Measurements from ENCODE around the gene NCKAP5. TPM values are rescaled to one million over a fixed set of nuclear protein-coding genes. Genes with fewer than 3 reads are reported as not detected.

The NCKAP5 gene
- total and polyA plus RNA-seq, 2 donors = 1.9 to 2.0 TPM

DNA sequence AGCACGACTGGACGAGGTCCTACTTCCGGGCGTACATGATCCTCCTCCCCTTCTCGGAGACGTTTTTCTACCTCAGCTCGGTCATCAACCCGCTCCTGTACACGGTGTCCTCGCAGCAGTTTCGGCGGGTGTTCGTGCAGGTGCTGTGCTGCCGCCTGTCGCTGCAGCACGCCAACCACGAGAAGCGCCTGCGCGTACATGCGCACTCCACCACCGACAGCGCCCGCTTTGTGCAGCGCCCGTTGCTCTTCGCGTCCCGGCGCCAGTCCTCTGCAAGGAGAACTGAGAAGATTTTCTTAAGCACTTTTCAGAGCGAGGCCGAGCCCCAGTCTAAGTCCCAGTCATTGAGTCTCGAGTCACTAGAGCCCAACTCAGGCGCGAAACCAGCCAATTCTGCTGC is 923.1 kb downstream of the NCKAP5 start:
- Histone ChIP-seq H3K27me3 (ENCODE audit: control insufficient read depth in 2 of 2, insufficient read depth in 1 of 2, low read length in 1 of 2) (no peaks in the 10 kb centered on the region), H3K36me3 (ENCODE audit: control insufficient read depth in 2 of 2, insufficient read depth in 2 of 2, low read length in 1 of 2) (no peaks in the 10 kb centered on the region), H3K9me3 (ENCODE audit: control insufficient read depth in 2 of 2, insufficient read depth in 1 of 2, low read length in 1 of 2) (no peaks in the 10 kb centered on the region), H3K27ac (ENCODE audit: low read depth in 1 of 2, low read length in 1 of 2) (no peak overlapping the region), H3K4me3 (ENCODE audit: low read length in 2 of 2) (no peak overlapping the region), H3K4me1 (ENCODE audit: control insufficient read depth in 2 of 2, insufficient read depth in 2 of 2, low read length in 2 of 2) (no peaks in the 10 kb centered on the region)
- no peak for DNase-seq (ENCODE audit: low read depth in 6 of 9, low spot score in 9 of 9)
- 89% methylated on average over 35 of the region's 35 CpGs for WGBS

- H3K27ac ChIP-seq (ENCODE audit: low read depth in 1 of 2, low read length in 1 of 2) = no peak overlapping the region
- H3K27me3 ChIP-seq (ENCODE audit: control insufficient read depth in 2 of 2, insufficient read depth in 1 of 2, low read length in 1 of 2) = no peaks in the 10 kb centered on the region
- no peaks in the 10 kb centered on the region for H3K4me1 ChIP-seq (ENCODE audit: control insufficient read depth in 2 of 2, insufficient read depth in 2 of 2, low read length in 2 of 2)
- no peak overlapping the region for H3K4me3 ChIP-seq (ENCODE audit: low read length in 2 of 2)
- DNase-seq (ENCODE audit: low read depth in 6 of 9, low spot score in 9 of 9) = no peak
- 85% methylated on average over 2 of the region's 2 CpGs for whole genome bisulfite sequencing
- no peaks in the 10 kb centered on the region for H3K9me3 ChIP-seq (ENCODE audit: control insufficient read depth in 2 of 2, insufficient read depth in 1 of 2, low read length in 1 of 2)
- H3K36me3 ChIP-seq (ENCODE audit: control insufficient read depth in 2 of 2, insufficient read depth in 2 of 2, low read length in 1 of 2) = no peaks in the 10 kb centered on the region
These were observed 925.8 kb downstream of the NCKAP5 start for GRCh38 chr2:132642415-132642814.

- Histone ChIP-seq H3K36me3 (ENCODE audit: control insufficient read depth in 2 of 2, insufficient read depth in 2 of 2, low read length in 1 of 2) (no peaks in the 10 kb centered on the region), H3K27me3 (ENCODE audit: control insufficient read depth in 2 of 2, insufficient read depth in 1 of 2, low read length in 1 of 2) (no peaks in the 10 kb centered on the region), H3K4me1 (ENCODE audit: control insufficient read depth in 2 of 2, insufficient read depth in 2 of 2, low read length in 2 of 2) (no peaks in the 10 kb centered on the region), H3K27ac (ENCODE audit: low read depth in 1 of 2, low read length in 1 of 2) (no peak overlapping the region), H3K9me3 (ENCODE audit: control insufficient read depth in 2 of 2, insufficient read depth in 1 of 2, low read length in 1 of 2) (no peaks in the 10 kb centered on the region), H3K4me3 (ENCODE audit: low read length in 2 of 2) (no peak overlapping the region)
- no peak for DNase-seq (ENCODE audit: low read depth in 6 of 9, low spot score in 9 of 9)
These were observed 926.4 kb downstream of the NCKAP5 start for GRCh38 chr2:132641819-132642218.

DNA sequence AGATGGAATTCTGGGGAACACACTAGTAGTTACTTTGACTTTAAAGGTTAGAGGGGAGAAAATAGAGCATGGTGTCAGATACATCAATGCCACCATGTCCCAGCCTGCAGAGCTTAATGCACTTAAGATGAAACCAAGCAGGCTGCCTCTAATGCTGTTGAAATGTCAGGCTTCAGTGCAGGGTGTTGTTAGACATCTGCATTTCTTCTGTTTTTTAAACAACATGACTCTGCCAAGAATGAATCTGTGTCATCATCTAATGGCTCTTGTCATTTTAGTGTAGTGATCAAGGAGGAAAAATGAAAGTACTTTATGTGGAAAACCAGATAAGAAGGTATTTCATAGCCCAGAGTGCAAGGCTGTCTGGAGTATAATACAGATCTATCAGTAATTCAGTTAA is 928.1 kb downstream of the NCKAP5 start:
- Histone ChIP-seq H3K27ac (ENCODE audit: low read depth in 1 of 2, low read length in 1 of 2) (no peak overlapping the region), H3K27me3 (ENCODE audit: control insufficient read depth in 2 of 2, insufficient read depth in 1 of 2, low read length in 1 of 2) (no peaks in the 10 kb centered on the region), H3K9me3 (ENCODE audit: control insufficient read depth in 2 of 2, insufficient read depth in 1 of 2, low read length in 1 of 2) (no peaks in the 10 kb centered on the region), H3K4me1 (ENCODE audit: control insufficient read depth in 2 of 2, insufficient read depth in 2 of 2, low read length in 2 of 2) (no peaks in the 10 kb centered on the region), H3K36me3 (ENCODE audit: control insufficient read depth in 2 of 2, insufficient read depth in 2 of 2, low read length in 1 of 2) (no peaks in the 10 kb centered on the region), H3K4me3 (ENCODE audit: low read length in 2 of 2) (no peak overlapping the region)
- DNase-seq (ENCODE audit: low read depth in 6 of 9, low spot score in 9 of 9) = no peak

GRCh38 chr2:132638313-132639040 is 929.8 kb downstream of the NCKAP5 start:
- Histone ChIP-seq H3K27ac (ENCODE audit: low read depth in 1 of 2, low read length in 1 of 2) (no peak overlapping the region), H3K27me3 (ENCODE audit: control insufficient read depth in 2 of 2, insufficient read depth in 1 of 2, low read length in 1 of 2) (no peaks in the 10 kb centered on the region), H3K4me1 (ENCODE audit: control insufficient read depth in 2 of 2, insufficient read depth in 2 of 2, low read length in 2 of 2) (no peaks in the 10 kb centered on the region), H3K4me3 (ENCODE audit: low read length in 2 of 2) (no peak overlapping the region), H3K9me3 (ENCODE audit: control insufficient read depth in 2 of 2, insufficient read depth in 1 of 2, low read length in 1 of 2) (no peaks in the 10 kb centered on the region), H3K36me3 (ENCODE audit: control insufficient read depth in 2 of 2, insufficient read depth in 2 of 2, low read length in 1 of 2) (no peaks in the 10 kb centered on the region)
- no peak for DNase-seq (ENCODE audit: low read depth in 6 of 9, low spot score in 9 of 9)
- 95% methylated on average over 5 of the region's 5 CpGs for WGBS

DNA sequence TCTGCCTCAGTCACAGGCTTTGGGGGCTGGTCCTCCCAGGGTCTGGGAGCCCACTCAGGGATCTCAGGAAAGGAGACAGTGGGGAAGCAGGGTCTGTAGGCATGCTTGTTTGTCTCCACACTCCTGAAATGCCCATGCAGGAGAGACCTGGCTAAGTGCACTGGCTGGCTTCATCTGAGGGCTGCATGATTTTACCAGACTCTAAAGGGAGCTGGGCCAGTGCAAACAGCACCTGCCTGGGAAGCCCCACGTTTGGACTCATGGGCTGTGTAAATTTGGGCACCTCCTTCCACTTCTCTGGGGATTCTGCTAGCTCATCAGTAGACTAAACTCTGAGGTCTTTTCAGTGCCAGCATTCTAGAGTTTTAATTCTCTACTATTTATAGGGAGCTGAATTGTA is 931.9 kb downstream of the NCKAP5 start:
- H3K27me3 ChIP-seq (ENCODE audit: control insufficient read depth in 2 of 2, insufficient read depth in 1 of 2, low read length in 1 of 2) = no peaks in the 10 kb centered on the region
- no peak overlapping the region for H3K4me3 ChIP-seq (ENCODE audit: low read length in 2 of 2)
- H3K4me1 ChIP-seq (ENCODE audit: control insufficient read depth in 2 of 2, insufficient read depth in 2 of 2, low read length in 2 of 2) = no peaks in the 10 kb centered on the region
- no peaks in the 10 kb centered on the region for H3K9me3 ChIP-seq (ENCODE audit: control insufficient read depth in 2 of 2, insufficient read depth in 1 of 2, low read length in 1 of 2)
- DNase-seq (ENCODE audit: low read depth in 6 of 9, low spot score in 9 of 9) = no peak
- H3K36me3 ChIP-seq (ENCODE audit: control insufficient read depth in 2 of 2, insufficient read depth in 2 of 2, low read length in 1 of 2) = no peaks in the 10 kb centered on the region
- H3K27ac ChIP-seq (ENCODE audit: low read depth in 1 of 2, low read length in 1 of 2) = no peak overlapping the region
- 61% methylated on average over 1 of the region's 1 CpG for WGBS

GRCh38 chr2:132633635-132634034 is 934.6 kb downstream of the NCKAP5 start:
- H3K27ac ChIP-seq (ENCODE audit: low read depth in 1 of 2, low read length in 1 of 2) = no peak overlapping the region
- H3K9me3 ChIP-seq (ENCODE audit: control insufficient read depth in 2 of 2, insufficient read depth in 1 of 2, low read length in 1 of 2) = no peaks in the 10 kb centered on the region
- 96% methylated on average over 2 of the region's 2 CpGs for WGBS
- H3K4me3 ChIP-seq (ENCODE audit: low read length in 2 of 2) = no peak overlapping the region
- no peaks in the 10 kb centered on the region for H3K4me1 ChIP-seq (ENCODE audit: control insufficient read depth in 2 of 2, insufficient read depth in 2 of 2, low read length in 2 of 2)
- H3K27me3 ChIP-seq (ENCODE audit: control insufficient read depth in 2 of 2, insufficient read depth in 1 of 2, low read length in 1 of 2) = no peaks in the 10 kb centered on the region
- no peaks in the 10 kb centered on the region for H3K36me3 ChIP-seq (ENCODE audit: control insufficient read depth in 2 of 2, insufficient read depth in 2 of 2, low read length in 1 of 2)
- DNase-seq (ENCODE audit: low read depth in 6 of 9, low spot score in 9 of 9) = no peak

DNA sequence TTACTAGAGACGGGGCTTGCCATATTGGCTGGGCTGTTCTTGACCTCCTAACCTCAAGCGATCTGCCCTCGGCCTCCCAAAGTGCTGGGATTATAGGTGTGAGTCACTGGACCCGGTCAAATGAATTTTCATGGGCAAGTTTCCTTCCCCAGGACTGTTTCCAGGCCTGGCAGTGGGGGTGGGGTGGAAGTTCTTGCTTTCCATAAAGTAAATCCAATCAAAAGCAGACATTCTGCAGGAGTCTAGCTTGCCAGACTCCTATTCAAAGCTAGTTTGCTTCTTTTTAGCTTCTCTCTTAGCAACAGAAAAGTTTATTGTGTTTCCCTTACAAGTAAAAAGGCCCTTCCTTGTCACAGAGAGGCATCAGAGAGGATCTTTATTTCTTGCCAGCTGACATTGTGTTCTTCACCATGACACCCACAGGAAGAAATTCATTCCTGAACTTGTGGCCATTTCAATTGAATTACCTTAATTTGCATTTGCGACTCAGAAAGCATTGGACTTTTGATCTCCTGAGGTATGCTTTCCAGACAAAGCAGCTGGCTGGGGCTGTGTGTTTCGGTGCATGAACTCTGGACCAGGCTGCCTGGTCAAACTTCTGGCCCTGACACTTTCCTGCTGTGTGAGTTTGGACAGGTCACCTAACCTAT is 936.1 kb downstream of the NCKAP5 start:
- Histone ChIP-seq H3K36me3 (ENCODE audit: control insufficient read depth in 2 of 2, insufficient read depth in 2 of 2, low read length in 1 of 2) (no peaks in the 10 kb centered on the region), H3K9me3 (ENCODE audit: control insufficient read depth in 2 of 2, insufficient read depth in 1 of 2, low read length in 1 of 2) (no peaks in the 10 kb centered on the region), H3K4me1 (ENCODE audit: control insufficient read depth in 2 of 2, insufficient read depth in 2 of 2, low read length in 2 of 2) (no peaks in the 10 kb centered on the region), H3K4me3 (ENCODE audit: low read length in 2 of 2) (no peak overlapping the region), H3K27ac (ENCODE audit: low read depth in 1 of 2, low read length in 1 of 2) (no peak overlapping the region), H3K27me3 (ENCODE audit: control insufficient read depth in 2 of 2, insufficient read depth in 1 of 2, low read length in 1 of 2) (no peaks in the 10 kb centered on the region)
- 91% methylated on average over 6 of the region's 6 CpGs for WGBS
- no peak for DNase-seq (ENCODE audit: low read depth in 6 of 9, low spot score in 9 of 9)

GRCh38 chr2:132627536-132627935 is 940.7 kb downstream of the NCKAP5 start:
- Histone ChIP-seq H3K36me3 (ENCODE audit: control insufficient read depth in 2 of 2, insufficient read depth in 2 of 2, low read length in 1 of 2) (no peaks in the 10 kb centered on the region), H3K4me3 (ENCODE audit: low read length in 2 of 2) (no peak overlapping the region), H3K4me1 (ENCODE audit: control insufficient read depth in 2 of 2, insufficient read depth in 2 of 2, low read length in 2 of 2) (no peaks in the 10 kb centered on the region), H3K9me3 (ENCODE audit: control insufficient read depth in 2 of 2, insufficient read depth in 1 of 2, low read length in 1 of 2) (no peaks in the 10 kb centered on the region), H3K27me3 (ENCODE audit: control insufficient read depth in 2 of 2, insufficient read depth in 1 of 2, low read length in 1 of 2) (no peaks in the 10 kb centered on the region), H3K27ac (ENCODE audit: low read depth in 1 of 2, low read length in 1 of 2) (no peak overlapping the region)
- DNase-seq (ENCODE audit: low read depth in 6 of 9, low spot score in 9 of 9) = no peak
- 94% methylated on average over 3 of the region's 3 CpGs for WGBS

All from thymus (tissue), 11 donors.